ENCODE data around the gene FSHR.

The FSHR gene

DNA sequence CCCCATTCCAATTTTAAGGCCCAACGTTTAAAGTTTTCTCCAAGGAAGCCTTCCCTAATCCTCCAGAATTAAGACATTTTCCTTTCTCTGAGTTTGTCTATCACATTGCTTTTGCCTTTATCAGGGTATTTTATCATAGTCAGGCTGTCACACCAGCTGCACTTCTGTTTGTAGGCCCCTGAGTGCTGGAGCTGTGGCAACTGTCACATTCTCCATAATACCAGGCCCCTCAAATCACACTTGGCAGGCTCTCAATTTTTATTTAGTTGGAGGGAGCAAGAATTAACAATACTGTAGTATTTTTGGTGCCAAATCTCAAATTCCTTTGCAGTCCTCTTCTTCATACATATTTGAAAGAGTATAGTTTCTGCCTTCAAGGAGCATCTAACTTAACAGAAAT, 122.2 kb downstream of the FSHR start:
- no peak for DNase-seq (ENCODE audit: low spot score)

- no peak for DNase-seq (ENCODE audit: low spot score)
Measured at GRCh38 chr2:49029406-49029805, 124.9 kb downstream of the FSHR start.

- no peak for DNase-seq (ENCODE audit: low spot score)
Measured at GRCh38 chr2:49028101-49028500, 126.2 kb downstream of the FSHR start.

GRCh38 chr2:49026706-49027105, 127.6 kb downstream of the FSHR start:
- no peak for DNase-seq (ENCODE audit: low spot score)

- DNase-seq (ENCODE audit: low spot score) = no peak
Measured at GRCh38 chr2:49021271-49021670, 133.0 kb downstream of the FSHR start.

GRCh38 chr2:49005261-49005660, 149.1 kb downstream of the FSHR start:
- no peak for DNase-seq (ENCODE audit: low spot score)

DNA sequence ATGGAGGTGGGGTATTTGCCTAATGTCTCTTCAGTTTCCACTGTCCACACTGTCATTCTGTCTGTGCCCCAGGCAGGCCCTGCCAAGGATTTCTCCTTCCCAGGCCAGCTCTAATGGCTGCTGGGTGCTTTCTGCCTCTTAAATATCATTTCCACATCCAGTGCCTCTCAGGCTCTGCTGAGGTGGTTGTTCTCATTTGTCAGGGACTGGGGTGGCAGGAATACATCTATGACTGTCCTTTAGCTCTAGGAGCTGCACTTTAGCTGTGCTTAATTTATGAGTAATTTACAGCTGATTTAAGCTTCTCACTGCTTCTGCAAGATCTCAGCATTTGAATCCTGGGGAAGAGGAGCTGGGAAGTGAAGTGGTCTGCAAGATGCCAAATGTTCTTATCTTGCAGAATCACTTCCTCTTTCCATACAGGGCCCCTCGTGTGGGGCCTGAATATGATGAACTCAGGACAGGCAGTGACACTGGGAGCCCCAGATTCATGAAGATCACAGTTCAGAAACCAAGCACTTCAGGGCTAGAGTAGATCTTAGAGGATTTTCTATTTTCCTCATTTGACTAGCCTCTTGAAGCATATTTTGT, 150.2 kb downstream of the FSHR start:
- DNase-seq (ENCODE audit: low spot score) = no peak

DNA sequence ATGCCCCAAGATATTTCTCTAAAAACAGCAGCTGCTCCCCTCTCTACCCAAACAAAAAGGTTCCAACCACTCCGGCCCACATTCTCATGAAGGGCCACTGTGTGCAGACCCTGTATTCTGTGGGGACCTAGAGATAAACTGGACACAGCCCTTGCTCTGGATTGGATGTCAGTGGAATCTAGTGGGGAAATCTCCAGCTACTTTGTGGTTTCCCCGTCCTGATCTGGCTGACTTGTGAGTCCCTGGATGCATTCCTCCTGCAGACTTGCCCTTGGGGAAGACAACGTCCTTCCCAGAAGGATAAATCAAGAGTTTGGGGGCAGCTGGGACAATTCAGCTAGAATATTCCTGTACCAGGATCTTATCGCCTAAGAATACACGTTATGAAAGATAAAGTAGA, 151.1 kb downstream of the FSHR start:
- DNase-seq (ENCODE audit: low spot score) = no peak

- no peak for DNase-seq (ENCODE audit: low spot score)
Measured at GRCh38 chr2:49002750-49003149, 151.6 kb downstream of the FSHR start.

DNA sequence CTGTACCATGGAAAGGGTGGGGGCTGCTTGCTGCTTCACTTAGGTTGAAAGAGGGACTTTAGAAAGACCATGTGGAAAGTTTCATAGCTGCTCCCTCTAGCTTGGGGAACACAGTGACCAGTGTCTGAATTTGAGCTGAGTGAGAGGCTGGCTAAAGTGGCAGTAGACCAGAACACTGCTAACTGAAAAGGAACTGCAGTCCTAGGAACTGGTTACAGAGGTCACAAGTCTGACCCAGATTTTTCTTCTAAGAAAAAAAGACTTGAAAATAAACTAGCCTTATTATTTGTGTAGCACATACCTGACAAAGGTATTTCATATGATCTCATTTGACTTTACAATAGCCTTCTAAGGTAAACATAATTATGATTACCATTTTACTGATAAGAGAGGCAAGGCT, 153.6 kb downstream of the FSHR start:
- no peak for DNase-seq (ENCODE audit: low spot score)

DNA sequence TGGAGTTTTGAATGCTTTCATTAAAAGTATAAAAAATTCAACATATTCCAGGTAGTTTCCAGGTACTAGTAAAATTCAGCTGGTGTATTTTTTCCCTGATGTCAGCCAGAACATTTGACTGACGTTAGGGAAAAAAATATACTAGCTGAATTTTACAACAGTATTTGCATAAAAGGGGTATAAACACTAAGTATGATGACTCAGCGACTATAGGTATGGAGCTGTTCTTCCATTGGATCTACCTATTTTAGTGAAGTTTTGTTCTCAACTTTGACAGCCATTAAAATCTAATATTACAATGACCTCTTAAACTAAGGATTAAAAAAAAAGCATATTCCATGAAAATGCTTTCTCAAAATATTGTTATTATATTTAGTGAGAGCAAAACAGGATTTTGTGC, 155.9 kb downstream of the FSHR start:
- DNase-seq (ENCODE audit: low spot score) = no peak

DNA sequence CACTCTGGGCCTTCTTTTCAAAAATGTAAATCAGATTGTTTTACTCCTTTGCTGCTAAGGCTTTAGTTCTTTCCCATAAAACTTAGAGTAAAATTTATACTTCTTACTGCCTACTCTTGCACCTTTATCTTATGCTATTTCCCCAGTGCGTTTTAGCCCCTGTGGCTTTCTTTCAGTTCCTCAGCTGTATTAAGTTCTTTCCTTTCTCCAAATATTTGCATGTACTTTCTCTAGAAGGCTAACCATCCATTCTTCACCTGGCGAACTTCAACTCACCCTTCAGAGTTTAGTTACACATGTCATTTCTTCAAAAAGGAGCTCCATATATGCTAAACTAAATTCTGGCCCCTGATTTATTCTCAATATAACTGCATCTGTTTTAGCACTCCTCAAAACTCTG, 160.7 kb downstream of the FSHR start:
- DNase-seq (ENCODE audit: low spot score) = no peak

GRCh38 chr2:48991415-48992131, 162.7 kb downstream of the FSHR start:
- DNase-seq (ENCODE audit: low spot score) = no peak

DNA sequence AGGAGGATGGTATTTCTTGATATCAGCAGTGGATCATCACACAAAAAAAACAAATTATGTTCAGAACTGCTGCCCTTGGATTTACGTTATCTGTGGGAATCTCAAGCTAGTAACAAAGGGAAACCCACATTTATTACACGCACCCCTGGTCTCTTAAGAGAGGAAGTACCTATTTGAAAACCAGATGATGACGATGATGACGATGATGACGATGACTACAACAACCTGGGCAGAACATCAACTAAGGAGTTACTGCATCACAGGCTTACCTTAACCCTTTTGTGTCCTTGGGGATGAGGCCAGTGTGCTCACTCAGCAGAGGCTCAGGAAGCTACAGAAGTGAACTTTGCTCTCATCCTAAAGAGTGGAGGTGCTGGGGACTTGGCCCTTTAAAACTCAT, 169.4 kb downstream of the FSHR start:
- DNase-seq (ENCODE audit: low spot score) = no peak

DNA sequence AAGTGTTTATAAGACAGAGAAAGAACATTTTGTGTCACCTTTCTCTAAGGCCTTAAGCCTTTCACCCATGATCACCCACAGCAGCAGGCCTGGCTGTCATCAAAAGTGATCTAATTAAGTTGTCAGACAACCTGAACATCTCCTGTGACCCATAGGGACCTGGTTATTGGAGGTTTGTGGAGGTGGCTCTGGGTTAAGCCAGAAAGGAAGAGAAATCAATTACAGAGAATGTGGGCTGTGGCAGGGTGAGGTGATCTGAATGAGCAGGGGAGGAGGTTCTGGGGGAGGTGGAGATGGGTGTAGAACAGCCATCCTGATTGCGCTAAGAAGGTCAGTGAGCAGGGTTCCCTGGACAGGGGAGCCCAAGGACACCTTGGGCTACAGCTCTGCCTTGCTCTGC, 170.8 kb downstream of the FSHR start:
- DNase-seq (ENCODE audit: low spot score) = no peak

DNA sequence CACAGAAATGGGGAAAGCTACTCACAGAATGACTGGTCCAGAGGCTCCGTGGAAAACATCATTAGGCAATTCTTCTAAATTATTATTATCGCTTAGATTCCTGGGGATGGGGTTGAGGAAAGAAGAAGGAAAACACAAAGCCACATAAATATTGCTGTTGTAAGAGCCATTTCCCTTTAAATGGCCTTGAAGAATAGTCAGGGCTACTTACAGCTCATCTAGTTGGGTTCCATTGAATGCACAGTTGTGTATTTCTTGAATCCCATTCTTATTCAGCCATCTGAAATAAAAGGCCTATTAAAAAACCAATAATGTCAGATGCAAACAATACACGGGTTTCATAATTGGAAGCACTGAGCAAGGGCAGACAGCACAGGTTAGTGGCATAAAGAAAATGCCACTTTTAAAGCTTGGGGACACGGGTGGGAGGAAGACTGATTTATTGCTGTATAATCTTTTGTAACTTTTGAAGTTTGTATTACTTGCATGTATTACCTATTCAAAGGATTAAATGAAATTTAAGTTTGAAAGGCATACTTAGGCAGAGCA, 171.4 kb downstream of the FSHR start:
- no peak for DNase-seq (ENCODE audit: low spot score)

DNA sequence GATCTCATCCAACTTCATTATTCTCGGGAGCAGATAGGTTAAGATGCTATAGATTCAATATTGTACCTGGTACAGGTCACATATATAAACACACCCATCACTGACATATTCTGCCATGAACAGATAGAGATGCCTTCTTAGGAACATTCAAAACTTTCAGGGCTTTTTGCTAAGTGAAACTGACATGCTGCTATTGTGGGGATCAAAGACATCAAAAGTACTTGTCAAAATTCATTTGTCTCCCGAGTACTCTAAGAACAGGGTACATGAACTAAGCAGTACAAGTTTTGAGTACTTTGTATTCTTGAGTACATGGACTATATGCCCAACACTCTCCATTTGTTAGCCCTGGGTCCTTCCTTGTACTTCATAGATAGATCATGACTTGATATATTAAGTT, 173.5 kb downstream of the FSHR start:
- no peak for DNase-seq (ENCODE audit: low spot score)

DNA sequence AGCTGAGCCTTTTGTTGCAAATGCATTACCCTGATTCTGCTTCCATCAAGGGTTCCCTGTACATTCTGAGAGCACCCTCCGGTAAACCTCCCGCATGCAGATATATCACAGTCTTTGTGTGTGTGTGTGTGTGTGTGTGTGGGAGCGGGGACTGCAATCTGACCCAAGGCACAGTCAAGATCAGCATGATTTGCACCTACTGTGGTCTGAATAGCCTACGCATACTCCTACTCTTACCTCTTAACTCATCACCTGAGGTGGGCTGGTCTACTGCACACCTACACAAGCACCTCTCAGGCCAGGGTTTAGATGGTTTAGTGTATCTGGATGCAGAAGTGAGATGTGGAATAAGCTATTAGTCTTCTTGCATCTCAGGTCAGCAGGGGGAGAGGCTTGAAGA, 174.6 kb downstream of the FSHR start:
- no peak for DNase-seq (ENCODE audit: low spot score)

DNA sequence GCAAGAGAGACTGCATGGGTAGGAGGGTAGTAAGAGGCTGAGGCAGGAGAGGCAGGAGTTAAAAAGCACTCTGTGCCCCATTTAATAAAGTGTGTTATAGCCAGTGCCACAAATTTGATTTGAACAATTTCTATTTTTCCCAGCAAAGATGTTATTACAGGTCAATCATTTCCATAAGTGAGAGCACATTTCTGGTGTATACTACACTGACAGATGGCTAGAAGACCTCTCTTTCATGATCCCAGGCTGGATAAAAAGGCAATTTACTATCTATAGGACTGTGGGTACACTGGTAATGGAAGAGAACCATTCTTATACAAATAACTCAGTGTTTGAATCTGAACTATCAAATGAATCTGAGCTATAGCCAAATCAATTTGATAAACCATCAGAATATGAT, 176.2 kb downstream of the FSHR start:
- DNase-seq (ENCODE audit: low spot score) = no peak

- DNase-seq (ENCODE audit: low spot score) = no peak
Measured at GRCh38 chr2:48971801-48972200, 182.5 kb downstream of the FSHR start.

DNA sequence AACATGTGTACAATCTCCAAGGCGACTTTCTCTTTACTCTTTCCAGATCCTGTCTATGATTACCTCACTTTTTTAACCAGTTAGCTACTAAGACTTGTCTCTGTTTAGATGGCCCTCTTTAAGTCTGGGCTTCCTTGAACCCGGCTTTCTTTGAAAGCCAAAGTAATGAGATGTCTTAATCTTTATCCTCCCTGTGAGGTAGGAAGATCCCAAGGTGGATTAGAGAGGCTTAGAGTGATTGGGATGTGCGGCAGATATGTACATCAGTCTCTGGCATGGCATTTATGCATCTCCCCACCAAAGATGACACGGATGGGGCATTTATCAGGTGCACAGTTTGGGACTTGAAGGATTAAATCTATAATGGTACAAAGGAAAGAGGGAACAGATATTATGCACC, 186.3 kb downstream of the FSHR start:
- no peak for DNase-seq (ENCODE audit: low spot score)

GRCh38 chr2:48965204-48965603, 189.1 kb downstream of the FSHR start:
- DNase-seq (ENCODE audit: low spot score) = no peak

DNA sequence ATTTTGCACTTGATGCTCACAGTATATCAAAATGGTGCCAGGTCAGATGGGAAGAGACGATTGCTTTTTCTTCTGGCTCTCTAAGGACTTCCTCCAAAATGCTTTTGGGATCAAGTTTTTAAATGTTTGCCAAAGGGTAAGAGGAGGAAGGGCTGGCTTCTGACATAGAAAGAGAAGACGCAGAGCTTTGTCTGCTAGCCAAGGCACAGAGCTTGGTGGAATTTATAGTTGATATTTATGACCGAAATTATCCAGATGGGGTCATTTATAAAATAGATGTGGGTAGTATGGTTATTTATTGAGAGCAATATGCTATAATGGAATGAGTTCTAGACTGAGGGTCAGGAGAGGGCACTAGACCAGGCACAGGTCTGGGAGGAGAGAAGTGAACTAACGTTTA, 193.3 kb downstream of the FSHR start:
- no peak for DNase-seq (ENCODE audit: low spot score)

DNA sequence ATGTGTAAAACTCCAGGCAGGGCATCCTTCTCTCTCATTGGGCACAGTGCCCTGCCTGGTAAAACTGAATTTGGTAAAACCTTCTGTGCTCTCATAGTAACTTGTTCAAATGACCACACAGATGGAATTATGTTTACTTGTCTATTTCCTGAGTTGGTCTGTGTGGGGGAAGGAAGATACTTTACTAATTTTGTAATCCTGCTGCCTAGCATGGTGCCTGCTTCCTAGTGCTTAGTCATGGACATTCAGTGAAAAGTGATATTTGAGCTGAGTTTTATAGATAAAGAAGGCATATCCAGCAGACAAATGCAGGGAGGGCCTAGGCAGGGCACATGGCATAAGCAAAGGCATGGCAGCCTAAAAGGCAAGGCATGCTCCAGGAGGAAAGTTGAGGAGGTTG, 199.4 kb downstream of the FSHR start:
- DNase-seq (ENCODE audit: low spot score) = no peak

All from CD4-positive, alpha-beta T cell treated with Interleukin-2 at 100 ng/mL for 4 hours (primary cell).